Uterus (tissue), 4 donors: ENCODE results near the gene FMNL1. TPM values are rescaled to one million over a fixed set of nuclear protein-coding genes. Genes with fewer than 3 reads are reported as not detected.
A peak's percentile ranks its signal among the peaks of the same experiment; 100 is the strongest.

Experiments used
- DNase-seq, 2 donors: peaks; one replicate each; pipeline ENCODE4 v3.0.0-alpha.2; 2019 to 2020
- H3K27ac ChIP-seq, 2 donors: fragments of 200-600 bp; sonication (generic); 1 replicate in 1 of 2; 2 replicates in 1 of 2; pipeline ENCODE4 v1.5.1; 2016 to 2018
- H3K27me3 ChIP-seq, 2 donors: fragments of 200-600 bp; sonication (generic); one replicate each; pipeline ENCODE4 v1.5.1; 2018 to 2019; ENCODE audit warnings: control low read depth in 1 of 2
- H3K36me3 ChIP-seq, 2 donors: fragments of 200-600 bp; sonication (generic); one replicate each; pipeline ENCODE4 v1.5.1; 2019; ENCODE audit warnings: control low read depth in 1 of 2
- H3K4me1 ChIP-seq, 2 donors: fragments of 200-600 bp; sonication (generic); one replicate each; pipeline ENCODE4 v1.5.1; 2018 to 2019; ENCODE audit warnings: control low read depth in 1 of 2
- H3K4me3 ChIP-seq, 2 donors: fragments of 200-600 bp; sonication (generic); 1 replicate in 1 of 2; 2 replicates in 1 of 2; pipeline ENCODE4 v1.5.1; 2018 to 2019; ENCODE audit warnings: mild to moderate bottlenecking in 1 of 2
- H3K9me3 ChIP-seq, 2 donors: fragments of 200-600 bp; sonication (generic); one replicate each; pipeline ENCODE4 v1.5.1; 2019; ENCODE audit warnings: control low read depth in 1 of 2
- POLR2A ChIP-seq, 2 donors: fragments of 450-650 bp; IDR thresholded peaks; one replicate each; pipeline ENCODE4 v1.6.1; 2016; ENCODE audit warnings: antibody characterized with exemption in 2 of 2, mild to moderate bottlenecking in 1 of 2, moderate library complexity in 1 of 2
- intact Hi-C: fragments of 100-400 bp; cut with DNase I; formaldehyde crosslinking; loops from one replicate; pipeline ENCODE4 v1.15.1; 2023; ENCODE audit warnings: low total_unique reads
- total RNA-seq, 4 donors: library from RNA; depleted of rRNA in 3 of 4; stranded (reverse); fragments of >200 nt in 3 of 4; gene quantifications; one replicate each; pipeline versions ENCODE4 v1.1.0 to v1.2.4, GENCODE V29; 2014 to 2023
- TF ChIP-seq, protein P1 (sequence below), 4 experiments: fragments of 200-600 bp in 2 of 4; fragments of 450-650 bp in 2 of 4; sonication (generic) in 2 of 4; IDR thresholded peaks; one replicate each; pipeline ENCODE4 v1.5.1; 2016 to 2019; ENCODE audit warnings: antibody characterized with exemption in 4 of 4, mild to moderate bottlenecking in 2 of 4, moderate library complexity in 1 of 4
- donor health status: DM: yes; HTN: yes; CAD: no.

The FMNL1 gene
- total RNA-seq, 4 donors from 2014 or later: 2.6 to 12.3 (median 3.6) TPM

DNA sequence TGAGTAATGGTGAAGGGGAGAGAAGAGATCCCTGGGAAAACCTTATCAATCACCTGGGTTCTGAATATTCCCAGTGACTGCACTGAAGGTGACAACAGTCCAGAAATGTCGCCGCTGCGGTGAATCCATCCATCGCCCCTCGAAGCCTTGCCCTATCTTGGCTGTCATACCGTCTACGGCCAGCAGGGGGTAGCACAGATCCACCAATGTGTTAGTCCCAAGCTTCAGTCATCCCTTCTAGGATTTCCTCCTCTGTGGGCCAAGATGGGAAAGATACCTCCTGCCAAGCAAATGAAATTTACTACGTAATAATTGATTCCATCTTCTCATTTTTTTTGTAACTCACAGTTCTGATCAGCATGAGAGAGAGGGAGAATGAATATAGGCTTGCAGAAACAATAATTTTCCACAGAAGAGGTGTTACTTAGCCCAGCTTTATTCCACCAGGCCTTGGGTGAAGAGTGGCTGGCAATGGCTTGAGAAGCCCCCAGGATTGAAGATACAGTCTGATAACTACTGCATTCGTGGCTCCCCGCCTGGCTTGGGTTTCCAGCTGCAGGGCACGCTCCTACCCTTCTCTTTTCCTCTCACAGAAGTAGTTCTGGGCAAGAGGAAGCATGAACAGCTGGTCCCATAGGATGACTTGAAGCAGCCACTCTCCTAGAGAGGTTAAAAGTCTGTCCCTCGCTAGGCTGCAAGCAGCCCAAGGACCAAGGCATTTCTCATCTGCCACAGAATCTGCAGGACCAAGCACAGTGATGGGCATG, 2.6 kb upstream of the FMNL1 start:
- DNase-seq: peak; percentile 86 to 88
- Histone ChIP-seq H3K27me3 (no peaks in the 10 kb centered on the region), H3K27ac (no peak overlapping the region), H3K4me1 (peaks cover 0 to 6% of the 10 kb centered on the region in 2 donors), H3K9me3 (no peaks in the 10 kb centered on the region), H3K4me3 (no peak overlapping the region), H3K36me3 (no peaks in the 10 kb centered on the region)
- TF ChIP-seq, protein P1, sequence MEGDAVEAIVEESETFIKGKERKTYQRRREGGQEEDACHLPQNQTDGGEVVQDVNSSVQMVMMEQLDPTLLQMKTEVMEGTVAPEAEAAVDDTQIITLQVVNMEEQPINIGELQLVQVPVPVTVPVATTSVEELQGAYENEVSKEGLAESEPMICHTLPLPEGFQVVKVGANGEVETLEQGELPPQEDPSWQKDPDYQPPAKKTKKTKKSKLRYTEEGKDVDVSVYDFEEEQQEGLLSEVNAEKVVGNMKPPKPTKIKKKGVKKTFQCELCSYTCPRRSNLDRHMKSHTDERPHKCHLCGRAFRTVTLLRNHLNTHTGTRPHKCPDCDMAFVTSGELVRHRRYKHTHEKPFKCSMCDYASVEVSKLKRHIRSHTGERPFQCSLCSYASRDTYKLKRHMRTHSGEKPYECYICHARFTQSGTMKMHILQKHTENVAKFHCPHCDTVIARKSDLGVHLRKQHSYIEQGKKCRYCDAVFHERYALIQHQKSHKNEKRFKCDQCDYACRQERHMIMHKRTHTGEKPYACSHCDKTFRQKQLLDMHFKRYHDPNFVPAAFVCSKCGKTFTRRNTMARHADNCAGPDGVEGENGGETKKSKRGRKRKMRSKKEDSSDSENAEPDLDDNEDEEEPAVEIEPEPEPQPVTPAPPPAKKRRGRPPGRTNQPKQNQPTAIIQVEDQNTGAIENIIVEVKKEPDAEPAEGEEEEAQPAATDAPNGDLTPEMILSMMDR (IDR thresholded peaks at IDR 0.05): peak; percentile 87 to 99 (median 94)
- no peak for TF ChIP-seq POLR2A (IDR thresholded peaks at IDR 0.05)
- intact Hi-C loops: no loop called here

DNA sequence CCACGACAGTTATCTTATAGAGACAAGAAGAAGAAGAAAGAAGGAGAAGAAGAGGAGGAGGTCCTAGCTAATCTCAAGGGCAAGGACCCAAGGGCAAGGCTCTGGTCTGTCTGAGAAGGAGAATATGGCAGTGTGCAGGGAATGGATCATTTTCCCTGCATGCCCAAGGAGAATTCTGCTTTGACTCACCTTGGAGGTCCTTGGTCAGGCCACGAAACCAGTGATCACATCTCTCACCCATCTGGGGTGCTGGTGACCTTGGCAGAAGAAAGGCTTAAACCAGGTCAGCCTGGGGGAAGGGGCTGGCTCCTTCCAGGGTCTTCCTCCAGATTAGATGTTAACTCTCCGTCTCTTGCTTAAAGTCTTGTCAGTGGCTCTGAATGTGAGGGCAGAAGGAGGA, 1.6 kb upstream of the FMNL1 start:
- H3K27ac ChIP-seq: no peak overlapping the region
- H3K27me3 ChIP-seq: no peaks in the 10 kb centered on the region
- H3K4me3 ChIP-seq: no peak overlapping the region
- H3K9me3 ChIP-seq: no peaks in the 10 kb centered on the region
- no peaks in the 10 kb centered on the region for H3K36me3 ChIP-seq
- DNase-seq: no peak
- intact Hi-C loops: no loop called here
- H3K4me1 ChIP-seq: peaks cover 0 to 6% of the 10 kb centered on the region in 2 donors
- TF ChIP-seq, protein P1 (IDR thresholded peaks at IDR 0.05): no peak
- no peak for TF ChIP-seq POLR2A (IDR thresholded peaks at IDR 0.05)

DNA sequence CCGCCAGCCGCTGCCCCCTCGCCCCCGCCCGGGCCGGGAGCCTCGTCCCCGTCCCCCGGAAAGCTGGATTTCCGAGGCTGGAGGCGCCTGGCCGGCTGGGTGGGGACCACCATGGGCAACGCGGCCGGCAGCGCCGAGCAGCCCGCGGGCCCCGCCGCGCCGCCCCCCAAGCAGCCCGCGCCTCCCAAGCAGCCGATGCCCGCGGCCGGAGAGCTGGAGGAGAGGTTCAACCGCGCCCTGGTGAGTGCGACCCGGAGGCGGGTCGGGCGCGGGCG, 266 bp downstream of the FMNL1 start:
- DNase-seq: no peak
- TF ChIP-seq, protein P1 (IDR thresholded peaks at IDR 0.05): no peak
- TF ChIP-seq POLR2A (IDR thresholded peaks at IDR 0.05): no peak
- Histone ChIP-seq H3K27me3 (no peaks in the 10 kb centered on the region), H3K9me3 (no peaks in the 10 kb centered on the region), H3K4me1 (peaks cover 0 to 6% of the 10 kb centered on the region in 2 donors), H3K27ac (no peak overlapping the region), H3K36me3 (no peaks in the 10 kb centered on the region), H3K4me3 (peak overlapping the region; percentile 16 to 39)
- intact Hi-C loops: no loop called here

DNA sequence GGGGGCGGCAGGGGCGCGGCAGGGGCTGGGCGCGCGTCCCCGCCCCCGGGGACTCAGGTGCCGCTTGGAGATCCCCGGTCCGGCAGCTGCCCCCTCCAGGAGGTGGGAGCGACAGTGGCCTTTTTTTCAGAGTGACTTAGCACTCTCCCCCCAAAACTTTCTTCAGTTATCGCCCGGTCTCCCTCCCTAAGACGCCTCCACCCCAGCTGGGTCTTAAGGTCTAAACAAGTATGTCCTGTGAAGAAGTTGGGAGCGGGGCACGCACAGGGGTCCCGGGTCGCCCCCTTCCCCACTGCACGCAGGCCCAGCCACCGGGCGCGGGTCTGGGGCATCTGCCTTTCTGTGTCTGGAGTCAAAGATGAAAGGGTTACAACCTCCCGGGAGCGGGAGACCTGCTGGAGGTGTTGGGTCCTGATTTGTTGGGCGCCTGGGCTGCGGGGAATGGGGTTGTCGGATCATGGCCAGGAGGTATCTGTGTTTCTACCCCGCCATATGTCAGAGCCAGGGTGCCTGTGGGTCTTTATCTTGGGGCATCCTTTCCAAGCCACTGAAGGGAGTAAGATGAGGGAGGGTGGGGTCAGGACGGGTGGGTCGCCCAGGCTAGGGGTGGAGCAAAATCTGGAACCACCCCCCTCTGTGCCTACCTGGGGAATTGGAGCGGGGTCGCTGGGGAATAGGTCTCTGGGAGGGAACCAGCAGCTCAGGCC, 757 bp downstream of the FMNL1 start:
- H3K4me3 ChIP-seq: peak overlapping the region; percentile 16 to 39
- no peaks in the 10 kb centered on the region for H3K9me3 ChIP-seq
- no peak overlapping the region for H3K27ac ChIP-seq
- intact Hi-C loops: no loop called here
- no peak for TF ChIP-seq POLR2A (IDR thresholded peaks at IDR 0.05)
- TF ChIP-seq, protein P1 (IDR thresholded peaks at IDR 0.05): no peak
- DNase-seq: no peak
- no peaks in the 10 kb centered on the region for H3K27me3 ChIP-seq
- H3K4me1 ChIP-seq: peaks cover 0 to 6% of the 10 kb centered on the region in 2 donors
- no peaks in the 10 kb centered on the region for H3K36me3 ChIP-seq

DNA sequence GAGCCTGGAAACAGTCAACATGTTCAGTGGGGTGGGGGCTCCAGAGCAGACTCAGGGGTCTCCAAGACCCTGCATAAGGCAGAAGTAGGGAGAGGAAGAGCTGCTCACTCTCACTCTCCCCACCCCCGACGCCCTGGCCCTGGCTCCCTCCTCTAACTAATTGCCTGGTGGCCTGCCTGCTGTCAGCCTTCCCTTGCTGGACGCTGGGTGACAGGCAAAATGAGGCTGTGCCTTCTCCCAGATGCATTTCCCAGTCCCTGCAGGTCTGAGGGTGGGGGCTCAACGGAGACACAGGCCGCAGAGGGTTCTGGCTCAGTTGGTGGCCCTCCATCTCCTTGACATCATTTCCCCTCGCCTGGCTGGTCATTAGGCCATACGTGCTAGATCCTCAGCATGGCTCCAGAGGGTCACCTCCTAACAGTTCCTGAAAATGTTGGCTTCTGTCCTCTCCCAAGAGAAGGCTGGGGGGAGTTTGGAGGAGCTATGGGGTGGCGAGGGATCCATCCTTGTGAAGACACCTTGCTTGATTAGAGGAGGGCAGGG, 1.4 kb downstream of the FMNL1 start:
- intact Hi-C loops: no loop called here
- no peaks in the 10 kb centered on the region for H3K9me3 ChIP-seq
- H3K27me3 ChIP-seq: no peaks in the 10 kb centered on the region
- no peak overlapping the region for H3K4me3 ChIP-seq
- DNase-seq: no peak
- TF ChIP-seq, protein P1 (IDR thresholded peaks at IDR 0.05): no peak
- TF ChIP-seq POLR2A (IDR thresholded peaks at IDR 0.05): no peak
- no peak overlapping the region for H3K27ac ChIP-seq
- peaks cover 0 to 6% of the 10 kb centered on the region in 2 donors for H3K4me1 ChIP-seq
- H3K36me3 ChIP-seq: no peaks in the 10 kb centered on the region
